Measurements from ENCODE around the gene SVIL.

The SVIL gene

GRCh38 chr10:29455095-29455494, 179.7 kb downstream of the SVIL start:
- H3K4me3 ChIP-seq (ENCODE audit: low read depth in 1 of 2, low read length in 1 of 2): no peak overlapping the region

DNA sequence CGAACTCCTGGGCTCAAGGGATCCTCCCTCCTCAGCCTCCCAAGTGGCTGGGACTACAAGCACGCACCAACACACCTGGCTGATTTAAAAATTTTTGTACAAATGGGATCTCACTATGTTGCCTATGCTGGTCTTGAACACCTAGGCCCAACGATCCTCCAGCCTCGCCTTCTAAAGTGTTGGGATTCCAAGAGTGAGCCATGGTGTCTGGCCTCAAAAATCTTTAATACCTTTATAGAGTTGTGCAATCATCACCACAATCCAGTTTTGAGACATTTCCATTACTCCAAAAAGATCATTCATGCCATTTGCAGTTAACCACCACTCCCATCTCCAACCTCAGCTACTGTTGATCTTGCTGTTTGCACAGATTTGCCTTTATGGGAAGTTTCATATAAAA, 180.5 kb downstream of the SVIL start:
- Histone ChIP-seq H3K9me3 (no peaks in the 10 kb centered on the region), H3K27ac (no peak overlapping the region), H3K4me1 (ENCODE audit: control insufficient read depth in 1 of 2, insufficient read depth in 1 of 2, low read depth in 1 of 2, low read length in 1 of 2) (peaks cover 0 to 3% of the 10 kb centered on the region in 2 experiments)

More at GRCh38 chr10:29455095-29455494, 179.7 kb downstream of the SVIL start:
- TF ChIP-seq CTCF (IDR thresholded peaks at IDR 0.05): no peak
- Histone ChIP-seq H3K4me1 (ENCODE audit: control insufficient read depth in 1 of 2, insufficient read depth in 1 of 2, low read depth in 1 of 2, low read length in 1 of 2) (no peaks in the 10 kb centered on the region), H3K9me3 (no peaks in the 10 kb centered on the region), H3K27me3 (no peaks in the 10 kb centered on the region), H3K27ac (no peak overlapping the region), H3K36me3 (peaks cover 46% of the 10 kb centered on the region)

DNA sequence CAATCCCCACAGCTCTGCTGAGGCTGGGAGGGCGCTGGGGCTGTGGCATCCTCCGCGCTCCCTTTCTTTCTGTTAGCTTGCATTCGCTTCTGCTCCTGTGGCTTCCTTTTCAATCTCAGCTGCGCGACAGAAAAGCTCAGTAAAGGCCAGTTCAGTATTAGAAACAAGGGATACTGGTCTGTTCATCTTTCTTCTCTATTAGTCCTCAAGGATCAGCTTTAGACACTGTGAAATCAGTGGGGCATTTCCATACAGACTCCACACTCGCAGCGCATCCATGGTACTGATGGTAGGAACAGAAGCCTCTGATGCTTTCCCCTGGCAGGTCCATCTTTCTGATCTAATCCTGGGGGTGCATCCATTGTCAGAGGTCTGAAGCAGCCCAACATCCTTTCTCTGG, 182.2 kb downstream of the SVIL start:
- no peaks in the 10 kb centered on the region for H3K9me3 ChIP-seq
- peaks cover 21% of the 10 kb centered on the region for H3K36me3 ChIP-seq
- no peak for TF ChIP-seq CTCF (IDR thresholded peaks at IDR 0.05)
- H3K27me3 ChIP-seq: no peaks in the 10 kb centered on the region
- H3K4me3 ChIP-seq (ENCODE audit: low read depth in 1 of 2, low read length in 1 of 2): no peak overlapping the region
- H3K4me1 ChIP-seq (ENCODE audit: control insufficient read depth in 1 of 2, insufficient read depth in 1 of 2, low read depth in 1 of 2, low read length in 1 of 2): peaks cover 0 to 8% of the 10 kb centered on the region in 2 experiments
- no peak overlapping the region for H3K27ac ChIP-seq

More for the DNA sequence above, 180.5 kb downstream of the SVIL start:
- no peaks in the 10 kb centered on the region for H3K27me3 ChIP-seq
- peaks cover 38% of the 10 kb centered on the region for H3K36me3 ChIP-seq
- H3K4me3 ChIP-seq (ENCODE audit: low read depth in 1 of 2, low read length in 1 of 2): no peak overlapping the region
- no peak for TF ChIP-seq CTCF (IDR thresholded peaks at IDR 0.05)

- H3K4me1 ChIP-seq (ENCODE audit: control insufficient read depth in 1 of 2, insufficient read depth in 1 of 2, low read depth in 1 of 2, low read length in 1 of 2): peaks cover 0 to 10% of the 10 kb centered on the region in 2 experiments
- no peak for TF ChIP-seq CTCF (IDR thresholded peaks at IDR 0.05)
- peaks cover 15% of the 10 kb centered on the region for H3K36me3 ChIP-seq
- H3K9me3 ChIP-seq: no peaks in the 10 kb centered on the region
- H3K4me3 ChIP-seq (ENCODE audit: low read depth in 1 of 2, low read length in 1 of 2): no peak overlapping the region
- no peak overlapping the region for H3K27ac ChIP-seq
- H3K27me3 ChIP-seq: no peaks in the 10 kb centered on the region
Measured at GRCh38 chr10:29451946-29452345, 182.8 kb downstream of the SVIL start.

DNA sequence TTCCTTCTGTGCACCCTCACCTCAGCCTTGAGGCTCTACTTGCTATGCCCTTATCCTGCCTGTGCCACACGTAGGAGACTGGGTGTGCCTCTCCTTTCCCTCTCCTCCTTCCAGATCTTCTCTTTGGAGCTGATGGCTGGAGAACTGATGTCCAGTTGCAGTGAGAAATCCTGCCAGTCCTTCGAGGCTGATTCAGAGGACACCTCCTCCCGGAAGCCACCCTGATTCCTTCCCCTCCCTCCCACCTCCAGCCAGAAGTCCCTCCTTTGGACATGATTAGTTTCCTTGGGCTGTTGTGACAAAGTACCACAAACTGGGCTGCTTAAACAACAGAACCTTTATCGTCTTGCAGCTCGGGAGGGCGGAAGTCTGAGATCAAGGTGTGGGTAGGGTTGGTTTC, 184.4 kb downstream of the SVIL start:
- Histone ChIP-seq H3K27ac (no peak overlapping the region), H3K27me3 (no peaks in the 10 kb centered on the region), H3K36me3 (no peaks in the 10 kb centered on the region), H3K4me1 (ENCODE audit: control insufficient read depth in 1 of 2, insufficient read depth in 1 of 2, low read depth in 1 of 2, low read length in 1 of 2) (peaks cover 15 to 25% of the 10 kb centered on the region in 2 experiments), H3K9me3 (no peaks in the 10 kb centered on the region), H3K4me3 (ENCODE audit: low read depth in 1 of 2, low read length in 1 of 2) (no peak overlapping the region)
- no peak for TF ChIP-seq CTCF (IDR thresholded peaks at IDR 0.05)
